ENCODE results near the gene APOM.

The APOM gene

GRCh38 chr6:31660381-31661261 is 4.9 kb downstream of the APOM start, which contains the start of gene C6orf47:
TSS of gene C6orf47 (minus strand) at chr6:31660778. CDS start at chr6:31659947, 831 bp downstream.
- in situ Hi-C loops (cut with MboI; ENCODE audit: low pct_unique_long_range_greater_than_20kb, low sequenced_read_pairs, unreplicated experiment): no loop called here
- DNase-seq (ENCODE audit: low spot score): peak; percentile 88
- TF ChIP-seq CTCF (IDR thresholded peaks at IDR 0.05; ENCODE audit: extremely low read depth, insufficient read depth, missing control alignments): no peak

- TF ChIP-seq CTCF (IDR thresholded peaks at IDR 0.05; ENCODE audit: extremely low read depth, insufficient read depth, missing control alignments): no peak
- DNase-seq (ENCODE audit: low spot score): no peak
- in situ Hi-C loops (cut with MboI; ENCODE audit: low pct_unique_long_range_greater_than_20kb, low sequenced_read_pairs, unreplicated experiment): no loop called here
Observed at GRCh38 chr6:31661262-31662123, 5.8 kb downstream of the APOM start.

- TF ChIP-seq CTCF (IDR thresholded peaks at IDR 0.05; ENCODE audit: extremely low read depth, insufficient read depth, missing control alignments): no peak
- DNase-seq (ENCODE audit: low spot score): no peak
- in situ Hi-C loops (cut with MboI; ENCODE audit: low pct_unique_long_range_greater_than_20kb, low sequenced_read_pairs, unreplicated experiment): no loop called here
Observed at GRCh38 chr6:31662124-31662723, 6.5 kb downstream of the APOM start.

GRCh38 chr6:31663126-31663960 is 7.6 kb downstream of the APOM start:
- no peak for TF ChIP-seq CTCF (IDR thresholded peaks at IDR 0.05; ENCODE audit: extremely low read depth, insufficient read depth, missing control alignments)
- DNase-seq (ENCODE audit: low spot score): no peak

GRCh38 chr6:31663961-31664789 is 8.5 kb downstream of the APOM start:
- in situ Hi-C loops (cut with MboI; ENCODE audit: low pct_unique_long_range_greater_than_20kb, low sequenced_read_pairs, unreplicated experiment): no loop called here
- TF ChIP-seq CTCF (IDR thresholded peaks at IDR 0.05; ENCODE audit: extremely low read depth, insufficient read depth, missing control alignments): no peak
- DNase-seq (ENCODE audit: low spot score): no peak

More at GRCh38 chr6:31663126-31663960, 7.6 kb downstream of the APOM start:
- in situ Hi-C loops (cut with MboI; ENCODE audit: low pct_unique_long_range_greater_than_20kb, low sequenced_read_pairs, unreplicated experiment): no loop called here

Data from GM13977 (cell line).